ENCODE measurements around the gene GRIA4. TPM values are rescaled to one million over a fixed set of nuclear protein-coding genes. Genes with fewer than 3 reads are reported as not detected.
"Not testable (repeated sequence)": the region's sequence is repeated elsewhere in the genome, so short reads cannot be mapped to it uniquely, and the experiment has no call there.

GRIA4 gene
- total and polyA plus RNA-seq, 4 donors, result 0.38 to 3.7 TPM; not detected in 2

GRCh38 chr11:105780781-105781525 is 171.1 kb downstream of the GRIA4 start:
- Histone ChIP-seq H3K4me1 (ENCODE audit: control insufficient read depth in 1 of 2, insufficient read depth in 2 of 2, low read length in 2 of 2) (no peaks in the 10 kb centered on the region), H3K9me3 (ENCODE audit: control insufficient read depth, low read length) (no peaks in the 10 kb centered on the region), H3K27me3 (ENCODE audit: control insufficient read depth in 1 of 2, insufficient read depth in 2 of 2, low read length in 1 of 2) (no peaks in the 10 kb centered on the region), H3K36me3 (ENCODE audit: control insufficient read depth in 1 of 2, insufficient read depth in 2 of 2, low read length in 1 of 2) (no peaks in the 10 kb centered on the region), H3K4me3 (ENCODE audit: low read length in 2 of 2) (no peak overlapping the region), H3K27ac (ENCODE audit: low read depth in 1 of 2, low read length in 2 of 2) (no peak overlapping the region)
- DNase-seq (no peak), ATAC-seq (ENCODE audit: low FRiP score) (no peak)
- intact Hi-C loops (cut with DNase I), result no loop called here
- WGBS, 2 donors, result 49 to 58% methylated on average over 3 of the region's 3 CpGs

DNA sequence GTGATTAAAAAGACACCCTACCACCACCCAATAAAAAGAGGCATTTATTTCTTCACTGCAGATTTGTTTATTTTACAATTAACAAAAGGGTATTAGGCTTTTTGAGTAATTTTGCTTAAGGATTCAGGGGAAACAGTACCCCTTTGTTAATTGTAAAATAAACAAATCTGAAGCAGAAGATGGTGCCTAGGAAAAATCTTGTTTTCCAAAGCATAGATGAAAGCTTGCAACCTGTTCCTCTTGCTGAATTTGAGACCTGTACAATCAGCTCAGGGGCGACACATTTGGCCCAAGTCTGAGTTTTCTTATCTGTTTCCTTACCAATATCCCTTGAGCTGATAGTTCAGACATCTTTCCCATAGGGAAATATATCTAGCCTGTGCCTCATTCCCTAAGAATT is 171.9 kb downstream of the GRIA4 start:
- DNase-seq (no peak), ATAC-seq (ENCODE audit: low FRiP score) (no peak)
- intact Hi-C loops (cut with DNase I), result no loop called here
- no peaks in the 10 kb centered on the region for H3K9me3 ChIP-seq (ENCODE audit: control insufficient read depth, low read length)
- no peak overlapping the region for H3K4me3 ChIP-seq (ENCODE audit: low read length in 2 of 2)
- H3K27me3 ChIP-seq (ENCODE audit: control insufficient read depth in 1 of 2, insufficient read depth in 2 of 2, low read length in 1 of 2), result no peaks in the 10 kb centered on the region
- H3K36me3 ChIP-seq (ENCODE audit: control insufficient read depth in 1 of 2, insufficient read depth in 2 of 2, low read length in 1 of 2), result no peaks in the 10 kb centered on the region
- no peaks in the 10 kb centered on the region for H3K4me1 ChIP-seq (ENCODE audit: control insufficient read depth in 1 of 2, insufficient read depth in 2 of 2, low read length in 2 of 2)
- WGBS, 2 donors, result 47% methylated on average over 1 of the region's 1 CpG
- H3K27ac ChIP-seq (ENCODE audit: low read depth in 1 of 2, low read length in 2 of 2), result no peak overlapping the region

DNA sequence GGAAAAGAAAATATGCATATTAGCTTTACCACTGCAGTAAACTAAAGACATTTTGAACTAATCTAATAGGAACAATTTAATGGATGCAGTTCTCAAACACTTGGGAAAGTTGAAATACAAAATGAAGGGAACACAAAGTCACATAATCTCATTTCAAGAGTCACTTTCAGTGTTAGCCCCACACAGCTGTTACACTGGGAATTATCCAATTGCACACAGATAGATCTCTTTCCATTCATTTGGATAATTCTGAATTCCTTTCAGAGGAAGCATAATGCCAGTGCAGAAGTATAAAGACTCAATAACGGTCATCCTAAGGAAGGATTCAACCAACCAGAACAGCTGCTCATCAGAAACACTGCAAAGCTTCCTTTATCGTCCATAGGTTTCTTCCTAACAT is 173.3 kb downstream of the GRIA4 start:
- H3K4me3 ChIP-seq (ENCODE audit: low read length in 2 of 2), result no peak overlapping the region
- H3K36me3 ChIP-seq (ENCODE audit: control insufficient read depth in 1 of 2, insufficient read depth in 2 of 2, low read length in 1 of 2), result no peaks in the 10 kb centered on the region
- WGBS, 2 donors, result 54 to 60% methylated on average over 2 of the region's 2 CpGs
- no peak overlapping the region for H3K27ac ChIP-seq (ENCODE audit: low read depth in 1 of 2, low read length in 2 of 2)
- ATAC-seq (ENCODE audit: low FRiP score) (no peak), DNase-seq (no peak)
- no peaks in the 10 kb centered on the region for H3K9me3 ChIP-seq (ENCODE audit: control insufficient read depth, low read length)
- intact Hi-C loops (cut with DNase I), result no loop called here
- H3K4me1 ChIP-seq (ENCODE audit: control insufficient read depth in 1 of 2, insufficient read depth in 2 of 2, low read length in 2 of 2), result no peaks in the 10 kb centered on the region
- no peaks in the 10 kb centered on the region for H3K27me3 ChIP-seq (ENCODE audit: control insufficient read depth in 1 of 2, insufficient read depth in 2 of 2, low read length in 1 of 2)

DNA sequence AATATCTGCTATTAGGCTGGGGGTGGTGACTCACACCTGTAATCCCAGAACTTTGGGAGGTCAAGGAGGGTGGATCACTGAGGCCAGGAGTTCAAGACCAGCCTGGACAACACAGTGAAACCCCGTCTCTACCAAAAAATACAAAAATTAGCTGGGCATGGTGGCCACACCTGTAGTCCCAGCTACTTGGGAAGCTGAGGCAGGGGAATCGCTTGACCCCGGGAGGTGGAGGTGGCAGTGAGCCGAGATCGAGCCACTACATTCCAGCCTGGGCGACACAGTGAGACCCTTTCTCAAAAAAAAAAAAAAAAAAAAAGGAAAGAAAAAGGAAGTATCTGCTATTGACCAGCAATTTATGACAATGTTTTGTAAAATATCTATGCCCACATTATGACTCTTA is 176.0 kb downstream of the GRIA4 start:
- DNase-seq; H3K36me3 ChIP-seq (ENCODE audit: control insufficient read depth in 1 of 2, insufficient read depth in 2 of 2, low read length in 1 of 2); ATAC-seq (ENCODE audit: low FRiP score); H3K9me3 ChIP-seq (ENCODE audit: control insufficient read depth, low read length); intact Hi-C loops (cut with DNase I); H3K4me3 ChIP-seq (ENCODE audit: low read length in 2 of 2); H3K27ac ChIP-seq (ENCODE audit: low read depth in 1 of 2, low read length in 2 of 2); H3K27me3 ChIP-seq (ENCODE audit: control insufficient read depth in 1 of 2, insufficient read depth in 2 of 2, low read length in 1 of 2); H3K4me1 ChIP-seq (ENCODE audit: control insufficient read depth in 1 of 2, insufficient read depth in 2 of 2, low read length in 2 of 2): not testable (repeated sequence)
- WGBS, 2 donors, result 95 to 96% methylated on average over 6 of the region's 6 CpGs

DNA sequence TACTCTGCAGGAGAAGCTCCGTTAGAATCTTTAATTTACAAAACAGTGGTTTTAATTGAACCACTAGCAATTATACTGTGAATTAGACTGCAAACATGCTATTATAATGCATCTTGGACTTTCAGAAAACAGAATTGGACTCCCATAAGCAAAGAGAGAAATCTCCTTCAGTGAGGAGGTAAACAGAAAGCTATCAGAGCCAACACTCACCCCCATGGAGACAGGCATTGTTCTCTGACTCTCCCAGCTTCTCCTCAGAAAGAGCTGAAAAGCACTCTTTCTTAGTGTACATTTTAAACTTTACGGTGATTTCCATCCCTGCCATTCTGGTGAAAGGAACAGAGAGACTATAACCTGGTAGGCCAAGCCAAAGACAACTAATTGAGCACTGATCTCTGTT is 176.9 kb downstream of the GRIA4 start:
- Histone ChIP-seq H3K4me1 (ENCODE audit: control insufficient read depth in 1 of 2, insufficient read depth in 2 of 2, low read length in 2 of 2) (no peaks in the 10 kb centered on the region), H3K27me3 (ENCODE audit: control insufficient read depth in 1 of 2, insufficient read depth in 2 of 2, low read length in 1 of 2) (no peaks in the 10 kb centered on the region), H3K4me3 (ENCODE audit: low read length in 2 of 2) (no peak overlapping the region), H3K27ac (ENCODE audit: low read depth in 1 of 2, low read length in 2 of 2) (no peak overlapping the region), H3K9me3 (ENCODE audit: control insufficient read depth, low read length) (no peaks in the 10 kb centered on the region), H3K36me3 (ENCODE audit: control insufficient read depth in 1 of 2, insufficient read depth in 2 of 2, low read length in 1 of 2) (no peaks in the 10 kb centered on the region)
- DNase-seq (no peak), ATAC-seq (ENCODE audit: low FRiP score) (no peak)
- intact Hi-C loops (cut with DNase I), result no loop called here
- whole genome bisulfite sequencing, 2 donors, result 66 to 70% methylated on average over 2 of the region's 2 CpGs

GRCh38 chr11:105789579-105790420 is 179.9 kb downstream of the GRIA4 start:
- intact Hi-C loops (cut with DNase I), result no loop called here
- no peaks in the 10 kb centered on the region for H3K36me3 ChIP-seq (ENCODE audit: control insufficient read depth in 1 of 2, insufficient read depth in 2 of 2, low read length in 1 of 2)
- H3K27ac ChIP-seq (ENCODE audit: low read depth in 1 of 2, low read length in 2 of 2), result no peak overlapping the region
- H3K4me1 ChIP-seq (ENCODE audit: control insufficient read depth in 1 of 2, insufficient read depth in 2 of 2, low read length in 2 of 2), result no peaks in the 10 kb centered on the region
- H3K4me3 ChIP-seq (ENCODE audit: low read length in 2 of 2), result no peak overlapping the region
- no peaks in the 10 kb centered on the region for H3K9me3 ChIP-seq (ENCODE audit: control insufficient read depth, low read length)
- 86 to 89% methylated on average over 1 of the region's 1 CpG for WGBS, 2 donors
- DNase-seq (no peak), ATAC-seq (ENCODE audit: low FRiP score) (no peak)
- H3K27me3 ChIP-seq (ENCODE audit: control insufficient read depth in 1 of 2, insufficient read depth in 2 of 2, low read length in 1 of 2), result no peaks in the 10 kb centered on the region

GRCh38 chr11:105790840-105791239 is 181.0 kb downstream of the GRIA4 start:
- Histone ChIP-seq H3K36me3 (ENCODE audit: control insufficient read depth in 1 of 2, insufficient read depth in 2 of 2, low read length in 1 of 2) (no peaks in the 10 kb centered on the region), H3K4me3 (ENCODE audit: low read length in 2 of 2) (no peak overlapping the region), H3K27ac (ENCODE audit: low read depth in 1 of 2, low read length in 2 of 2) (no peak overlapping the region), H3K4me1 (ENCODE audit: control insufficient read depth in 1 of 2, insufficient read depth in 2 of 2, low read length in 2 of 2) (no peaks in the 10 kb centered on the region), H3K9me3 (ENCODE audit: control insufficient read depth, low read length) (no peaks in the 10 kb centered on the region), H3K27me3 (ENCODE audit: control insufficient read depth in 1 of 2, insufficient read depth in 2 of 2, low read length in 1 of 2) (no peaks in the 10 kb centered on the region)
- DNase-seq (no peak), ATAC-seq (ENCODE audit: low FRiP score) (no peak)
- intact Hi-C loops (cut with DNase I), result no loop called here
- 61 to 66% methylated on average over 3 of the region's 3 CpGs for WGBS, 2 donors

- ATAC-seq (ENCODE audit: low FRiP score) (no peak), DNase-seq (no peak)
- 78 to 79% methylated on average over 2 of the region's 2 CpGs for WGBS, 2 donors
- Histone ChIP-seq H3K27ac (ENCODE audit: low read depth in 1 of 2, low read length in 2 of 2) (no peak overlapping the region), H3K4me3 (ENCODE audit: low read length in 2 of 2) (no peak overlapping the region), H3K4me1 (ENCODE audit: control insufficient read depth in 1 of 2, insufficient read depth in 2 of 2, low read length in 2 of 2) (no peaks in the 10 kb centered on the region), H3K36me3 (ENCODE audit: control insufficient read depth in 1 of 2, insufficient read depth in 2 of 2, low read length in 1 of 2) (no peaks in the 10 kb centered on the region), H3K9me3 (ENCODE audit: control insufficient read depth, low read length) (no peaks in the 10 kb centered on the region), H3K27me3 (ENCODE audit: control insufficient read depth in 1 of 2, insufficient read depth in 2 of 2, low read length in 1 of 2) (no peaks in the 10 kb centered on the region)
- intact Hi-C loops (cut with DNase I), result no loop called here
These were observed 183.2 kb downstream of the GRIA4 start for GRCh38 chr11:105793092-105793491.

DNA sequence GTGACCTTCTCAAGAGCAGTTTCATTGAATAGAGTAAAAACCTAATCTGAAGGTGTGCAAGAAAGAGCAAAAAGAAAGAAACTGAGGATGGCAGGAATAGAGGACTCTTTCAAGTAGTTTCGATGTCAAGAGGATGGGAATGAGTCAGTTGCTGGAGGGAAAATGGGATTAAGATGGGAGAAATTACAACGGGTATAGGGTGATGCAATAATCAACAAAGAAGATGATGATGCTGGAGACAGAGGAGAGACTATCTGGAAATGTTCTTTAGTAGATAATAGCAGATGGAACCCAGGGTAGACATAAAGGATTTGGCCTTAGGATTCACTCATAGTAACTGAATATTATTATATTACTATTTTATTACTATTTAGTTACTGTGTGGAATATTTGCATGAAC is 189.4 kb downstream of the GRIA4 start:
- Histone ChIP-seq H3K36me3 (ENCODE audit: control insufficient read depth in 1 of 2, insufficient read depth in 2 of 2, low read length in 1 of 2) (no peaks in the 10 kb centered on the region), H3K27ac (ENCODE audit: low read depth in 1 of 2, low read length in 2 of 2) (no peak overlapping the region), H3K4me1 (ENCODE audit: control insufficient read depth in 1 of 2, insufficient read depth in 2 of 2, low read length in 2 of 2) (no peaks in the 10 kb centered on the region), H3K9me3 (ENCODE audit: control insufficient read depth, low read length) (no peaks in the 10 kb centered on the region), H3K27me3 (ENCODE audit: control insufficient read depth in 1 of 2, insufficient read depth in 2 of 2, low read length in 1 of 2) (no peaks in the 10 kb centered on the region), H3K4me3 (ENCODE audit: low read length in 2 of 2) (no peak overlapping the region)
- intact Hi-C loops (cut with DNase I), result no loop called here
- ATAC-seq (ENCODE audit: low FRiP score) (no peak), DNase-seq (no peak)
- 88 to 89% methylated on average over 2 of the region's 2 CpGs for WGBS, 2 donors

Data from aorta (tissue), 5 donors.